AG04450 (cell line): ENCODE measurements around the gene SEC62. TPM values are rescaled to one million over a fixed set of nuclear protein-coding genes. Genes with fewer than 3 reads are reported as not detected.

Source experiments
- CTCF ChIA-PET: fragments of 300-600, 350-600 bp; formaldehyde crosslinking; extraction: SDS; loops from one replicate; lab custom pipeline; 2022; ENCODE audit warnings: antibody characterized with exemption, inconsistent platforms; lab: Charles Lee
- POLR2A ChIA-PET: fragments of 350-600 bp; formaldehyde crosslinking; extraction: SDS; loops from one replicate; lab custom pipeline; 2021; ENCODE audit warnings: antibody characterized with exemption, inconsistent platforms; lab: Yijun Ruan, JAX
- DNase-seq: peaks from one replicate; pipeline ENCODE4 v3.0.0-alpha.2; 2011; ENCODE audit warnings: low read depth, low spot score
- H3K27ac ChIP-seq: one replicate; pipeline ENCODE4 v1.5.1; 2012; ENCODE audit warnings: low read depth, low read length, control low read depth
- H3K27me3 ChIP-seq: one replicate; pipeline ENCODE4 v1.6.0; 2012; ENCODE audit warnings: low read length; ENCODE audit not compliant: control insufficient read depth, insufficient read depth
- H3K4me3 ChIP-seq: 2 replicates; pipeline ENCODE4 v1.5.1; 2011; ENCODE audit warnings: mild to moderate bottlenecking, low read depth, low read length, control low read depth
- H3K9me3 ChIP-seq: 2 replicates; pipeline ENCODE4 v1.5.1; 2012; ENCODE audit warnings: low read length; ENCODE audit not compliant: control insufficient read depth, insufficient read depth
- polyA plus RNA-seq: library from polyadenylated mRNA; depleted of rRNA; stranded (reverse); fragments of >200 nt; gene quantifications from 2 replicates; pipeline ENCODE4 v1.2.3, GENCODE V29; 2011
- TF ChIP-seq, protein P1 (sequence below): IDR thresholded peaks from 2 replicates; pipeline ENCODE4 v1.5.1; 2011; ENCODE audit warnings: low read depth, low read length, control low read depth, inconsistent platforms

SEC62 gene
- polyA plus RNA-seq, 1 experiment = 109 TPM

DNA sequence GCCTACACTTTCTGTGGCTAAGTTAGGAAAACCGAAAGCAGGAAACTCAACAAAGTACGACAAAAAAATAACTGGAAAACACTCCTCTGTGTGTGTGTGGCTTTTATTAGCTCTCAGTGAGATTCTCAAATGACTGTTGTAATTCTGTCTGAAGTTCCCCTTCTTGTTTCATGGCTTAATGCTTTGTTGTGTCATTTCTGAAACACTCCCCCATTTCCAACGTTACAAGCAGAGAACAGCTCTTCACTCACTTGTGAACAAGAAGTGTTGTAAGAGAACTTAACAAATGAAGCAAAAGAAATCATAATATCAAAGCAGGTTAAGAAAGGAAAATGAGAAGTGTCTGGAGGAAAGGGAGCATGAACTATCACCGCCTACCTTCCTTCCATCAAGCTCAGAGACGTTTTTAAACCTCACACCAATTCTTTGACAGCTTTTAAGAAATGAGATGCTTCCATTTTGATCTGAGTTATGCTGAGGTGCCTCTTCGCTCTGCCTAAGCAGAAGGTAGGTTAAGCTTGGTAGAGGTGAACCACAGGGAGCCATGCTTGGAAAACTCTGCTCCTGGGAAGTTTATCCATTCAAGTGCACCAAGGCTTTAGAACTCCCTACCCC lies 12.4 kb upstream of the SEC62 start:
- no peak for DNase-seq
- CTCF ChIA-PET = no interaction called here
- Histone ChIP-seq H3K27me3 (peaks cover 10% of the 10 kb centered on the region), H3K27ac (no peak overlapping the region), H3K9me3 (no peaks in the 10 kb centered on the region), H3K4me3 (no peak overlapping the region)
- TF ChIP-seq, protein P1, sequence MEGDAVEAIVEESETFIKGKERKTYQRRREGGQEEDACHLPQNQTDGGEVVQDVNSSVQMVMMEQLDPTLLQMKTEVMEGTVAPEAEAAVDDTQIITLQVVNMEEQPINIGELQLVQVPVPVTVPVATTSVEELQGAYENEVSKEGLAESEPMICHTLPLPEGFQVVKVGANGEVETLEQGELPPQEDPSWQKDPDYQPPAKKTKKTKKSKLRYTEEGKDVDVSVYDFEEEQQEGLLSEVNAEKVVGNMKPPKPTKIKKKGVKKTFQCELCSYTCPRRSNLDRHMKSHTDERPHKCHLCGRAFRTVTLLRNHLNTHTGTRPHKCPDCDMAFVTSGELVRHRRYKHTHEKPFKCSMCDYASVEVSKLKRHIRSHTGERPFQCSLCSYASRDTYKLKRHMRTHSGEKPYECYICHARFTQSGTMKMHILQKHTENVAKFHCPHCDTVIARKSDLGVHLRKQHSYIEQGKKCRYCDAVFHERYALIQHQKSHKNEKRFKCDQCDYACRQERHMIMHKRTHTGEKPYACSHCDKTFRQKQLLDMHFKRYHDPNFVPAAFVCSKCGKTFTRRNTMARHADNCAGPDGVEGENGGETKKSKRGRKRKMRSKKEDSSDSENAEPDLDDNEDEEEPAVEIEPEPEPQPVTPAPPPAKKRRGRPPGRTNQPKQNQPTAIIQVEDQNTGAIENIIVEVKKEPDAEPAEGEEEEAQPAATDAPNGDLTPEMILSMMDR = no peak
- POLR2A ChIA-PET = no interaction called here

DNA sequence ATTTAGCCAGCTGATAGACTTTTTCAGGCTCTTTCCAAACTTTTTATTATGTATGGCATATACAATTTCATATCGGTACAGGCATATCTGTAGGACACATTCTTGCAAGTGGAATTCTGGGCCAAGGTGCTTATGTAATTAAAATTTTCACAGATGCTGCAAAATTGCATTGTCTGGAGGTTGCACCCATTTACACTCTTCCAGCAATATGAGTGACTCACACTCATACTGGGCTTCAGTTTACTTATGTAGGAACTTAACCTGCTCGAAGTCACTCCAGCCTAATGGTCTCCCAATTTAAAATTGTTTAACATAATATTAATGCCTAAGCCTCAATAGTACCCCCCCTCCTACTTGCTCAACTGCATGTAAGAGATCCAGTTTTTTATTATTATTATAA lies 11.2 kb upstream of the SEC62 start:
- TF ChIP-seq, protein P1 = no peak
- Histone ChIP-seq H3K27ac (no peak overlapping the region), H3K27me3 (peaks cover 15% of the 10 kb centered on the region), H3K4me3 (no peak overlapping the region), H3K9me3 (no peaks in the 10 kb centered on the region)
- DNase-seq = no peak
- ChIA-PET CTCF (no interaction called here), POLR2A (no interaction called here)

DNA sequence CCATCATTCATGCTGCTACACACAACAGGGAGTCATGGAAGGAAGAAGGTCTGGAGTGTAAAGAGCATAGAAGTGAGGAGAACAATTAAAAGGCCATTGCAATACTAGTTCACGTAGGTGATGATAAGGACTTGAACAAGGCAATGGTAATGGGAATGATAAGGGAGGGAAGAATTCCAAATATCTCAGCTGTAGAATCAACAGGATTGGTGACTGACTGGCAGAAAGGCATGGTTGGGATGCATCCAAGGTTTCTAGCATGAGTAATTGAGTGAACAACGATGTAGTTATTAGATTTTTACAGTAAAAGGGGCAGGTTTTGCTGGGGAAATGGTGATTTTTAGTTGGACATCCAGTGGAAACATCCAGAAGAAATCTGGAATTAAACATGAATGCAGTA lies 2.4 kb upstream of the SEC62 start:
- ChIA-PET POLR2A (no interaction called here), CTCF (no interaction called here)
- Histone ChIP-seq H3K27me3 (peaks cover 12% of the 10 kb centered on the region), H3K4me3 (no peak overlapping the region), H3K9me3 (no peaks in the 10 kb centered on the region; the same call in 1 of the 2 replicates), H3K27ac (no peak overlapping the region)
- TF ChIP-seq, protein P1 = no peak
- DNase-seq = no peak

DNA sequence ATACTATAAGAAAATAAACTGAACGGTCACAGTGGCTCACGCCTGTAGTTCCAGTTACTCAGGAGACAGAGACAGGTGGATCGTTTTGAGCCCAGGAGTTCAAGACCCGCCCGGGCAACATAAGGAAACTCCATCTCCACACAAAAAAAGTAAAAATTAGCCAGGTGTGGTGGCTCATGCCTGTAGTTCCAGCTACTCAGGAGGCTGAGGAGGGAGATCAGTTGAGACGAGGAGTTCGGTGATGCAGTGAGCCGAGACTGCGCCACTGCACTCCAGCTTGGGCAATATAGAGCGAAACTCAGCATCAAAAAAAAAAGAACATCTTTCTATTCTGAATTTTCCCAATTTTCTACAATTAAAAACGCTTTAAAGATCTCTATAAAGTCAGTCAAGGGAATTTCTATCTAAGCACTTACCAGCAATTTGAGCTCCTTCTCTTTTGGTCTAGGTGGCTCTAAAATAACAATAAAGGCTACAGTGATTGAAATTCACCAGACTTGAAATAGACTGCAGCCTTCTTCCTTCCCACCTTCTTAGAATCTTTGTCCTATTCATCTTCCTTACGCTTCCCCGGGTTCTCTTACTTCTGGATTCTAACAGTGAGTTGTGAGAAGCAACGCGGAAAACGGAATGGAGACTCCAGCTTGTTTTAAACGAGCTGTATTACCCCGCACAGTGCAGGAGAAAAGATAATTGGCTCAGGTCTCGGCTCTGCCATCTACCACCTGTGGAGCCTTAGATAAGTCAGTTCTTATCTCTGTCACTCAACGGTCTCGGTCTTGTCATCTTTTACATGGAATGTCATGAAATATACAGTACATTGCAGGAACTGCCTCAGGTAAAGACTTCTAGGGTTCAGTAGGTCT lies 812 bp upstream of the SEC62 start:
- peak overlapping the region; percentile 92 for H3K4me3 ChIP-seq
- no peak overlapping the region for H3K27ac ChIP-seq
- POLR2A ChIA-PET = interaction anchor here (0.9 kb wide), 1 partner anchor 13 kb away, joined by 3 read pairs; no protein-coding TSS in a partner anchor
- TF ChIP-seq, protein P1 = no peak
- CTCF ChIA-PET = interaction anchor here (0.6 to 0.7 kb wide), 2 partner anchors 55 to 904 kb away, joined by 3 to 4 read pairs; no protein-coding TSS in a partner anchor
- peaks cover 6% of the 10 kb centered on the region for H3K27me3 ChIP-seq
- no peaks in the 10 kb centered on the region; the same call in 1 of the 2 replicates for H3K9me3 ChIP-seq
- no peak for DNase-seq
